Liver (tissue), 3 donors: Measurements from ENCODE around the gene CBL.

ENCODE experiments used
- ATF3 ChIP-seq: IDR thresholded peaks from 2 replicates; pipeline ENCODE4 v1.6.1; 2016; ENCODE audit warnings: antibody characterized with exemption
- FOXA1 ChIP-seq: IDR thresholded peaks from 2 replicates; pipeline ENCODE4 v1.6.1; 2016; ENCODE audit warnings: antibody characterized with exemption
- GABPA ChIP-seq, 2 donors: IDR thresholded peaks in 1 of 2; conservative IDR thresholded peaks in 1 of 2; 2 replicates each; pipeline ENCODE4 v1.6.1; 2016; ENCODE audit warnings: antibody characterized with exemption in 2 of 2, mild to moderate bottlenecking in 1 of 2, moderate library complexity in 1 of 2
- JUND ChIP-seq, 2 donors: IDR thresholded peaks; 2 replicates each; pipeline ENCODE4 v1.6.1; 2016; ENCODE audit warnings: antibody characterized with exemption in 2 of 2
- RAD21 ChIP-seq, 2 donors: IDR thresholded peaks; 2 replicates each; pipeline ENCODE4 v1.6.1; 2016; ENCODE audit warnings: antibody characterized with exemption in 2 of 2, mild to moderate bottlenecking in 2 of 2
- REST ChIP-seq: IDR thresholded peaks from 2 replicates; pipeline ENCODE4 v1.6.1; 2016; ENCODE audit warnings: antibody characterized with exemption, mild to moderate bottlenecking
- SP1 ChIP-seq: IDR thresholded peaks from 2 replicates; pipeline ENCODE4 v1.6.1; 2018; ENCODE audit warnings: antibody characterized with exemption, mild to moderate bottlenecking
- TAF1 ChIP-seq: conservative IDR thresholded peaks from 2 replicates; pipeline ENCODE4 v1.6.1; 2016; ENCODE audit warnings: antibody characterized with exemption, mild to moderate bottlenecking
- YY1 ChIP-seq: IDR thresholded peaks from 2 replicates; pipeline ENCODE4 v1.6.1; 2016; ENCODE audit warnings: antibody characterized with exemption, mild to moderate bottlenecking
- TF ChIP-seq, protein P1 (sequence below): fragments of 150-350 bp; IDR thresholded peaks from 2 replicates; pipeline ENCODE4 v1.5.1; 2017; ENCODE audit warnings: improper control_type of control experiment, low read depth, low read length; ENCODE audit not compliant: missing input control
- TF ChIP-seq, protein P2 (sequence below): IDR thresholded peaks from 2 replicates; pipeline ENCODE4 v1.6.1; 2016; ENCODE audit warnings: antibody characterized with exemption
- TF ChIP-seq, protein P3 (sequence below): IDR thresholded peaks from 2 replicates; pipeline ENCODE4 v1.6.1; 2016; ENCODE audit warnings: antibody characterized with exemption
- donor health status: healthy.
- donor health status: healthy.

GRCh38 chr11:119277660-119278059, 71.5 kb downstream of the CBL start:
- TF ChIP-seq, protein P1, sequence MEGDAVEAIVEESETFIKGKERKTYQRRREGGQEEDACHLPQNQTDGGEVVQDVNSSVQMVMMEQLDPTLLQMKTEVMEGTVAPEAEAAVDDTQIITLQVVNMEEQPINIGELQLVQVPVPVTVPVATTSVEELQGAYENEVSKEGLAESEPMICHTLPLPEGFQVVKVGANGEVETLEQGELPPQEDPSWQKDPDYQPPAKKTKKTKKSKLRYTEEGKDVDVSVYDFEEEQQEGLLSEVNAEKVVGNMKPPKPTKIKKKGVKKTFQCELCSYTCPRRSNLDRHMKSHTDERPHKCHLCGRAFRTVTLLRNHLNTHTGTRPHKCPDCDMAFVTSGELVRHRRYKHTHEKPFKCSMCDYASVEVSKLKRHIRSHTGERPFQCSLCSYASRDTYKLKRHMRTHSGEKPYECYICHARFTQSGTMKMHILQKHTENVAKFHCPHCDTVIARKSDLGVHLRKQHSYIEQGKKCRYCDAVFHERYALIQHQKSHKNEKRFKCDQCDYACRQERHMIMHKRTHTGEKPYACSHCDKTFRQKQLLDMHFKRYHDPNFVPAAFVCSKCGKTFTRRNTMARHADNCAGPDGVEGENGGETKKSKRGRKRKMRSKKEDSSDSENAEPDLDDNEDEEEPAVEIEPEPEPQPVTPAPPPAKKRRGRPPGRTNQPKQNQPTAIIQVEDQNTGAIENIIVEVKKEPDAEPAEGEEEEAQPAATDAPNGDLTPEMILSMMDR = no peak
- no peak for TF ChIP-seq REST
- TF ChIP-seq, protein P2, sequence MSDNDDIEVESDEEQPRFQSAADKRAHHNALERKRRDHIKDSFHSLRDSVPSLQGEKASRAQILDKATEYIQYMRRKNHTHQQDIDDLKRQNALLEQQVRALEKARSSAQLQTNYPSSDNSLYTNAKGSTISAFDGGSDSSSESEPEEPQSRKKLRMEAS = no peak
- no peak for TF ChIP-seq TAF1
- TF ChIP-seq YY1 = no peak
- no peak for TF ChIP-seq JUND (IDR thresholded peaks at IDR 0.05)
- TF ChIP-seq GABPA (IDR thresholded peaks at IDR 0.05 in 1 of 2, conservative IDR thresholded peaks at IDR 0.05 in 1 of 2) = no peak
- no peak for TF ChIP-seq FOXA1
- TF ChIP-seq RAD21 (IDR thresholded peaks at IDR 0.05) = no peak
- TF ChIP-seq, protein P3, sequence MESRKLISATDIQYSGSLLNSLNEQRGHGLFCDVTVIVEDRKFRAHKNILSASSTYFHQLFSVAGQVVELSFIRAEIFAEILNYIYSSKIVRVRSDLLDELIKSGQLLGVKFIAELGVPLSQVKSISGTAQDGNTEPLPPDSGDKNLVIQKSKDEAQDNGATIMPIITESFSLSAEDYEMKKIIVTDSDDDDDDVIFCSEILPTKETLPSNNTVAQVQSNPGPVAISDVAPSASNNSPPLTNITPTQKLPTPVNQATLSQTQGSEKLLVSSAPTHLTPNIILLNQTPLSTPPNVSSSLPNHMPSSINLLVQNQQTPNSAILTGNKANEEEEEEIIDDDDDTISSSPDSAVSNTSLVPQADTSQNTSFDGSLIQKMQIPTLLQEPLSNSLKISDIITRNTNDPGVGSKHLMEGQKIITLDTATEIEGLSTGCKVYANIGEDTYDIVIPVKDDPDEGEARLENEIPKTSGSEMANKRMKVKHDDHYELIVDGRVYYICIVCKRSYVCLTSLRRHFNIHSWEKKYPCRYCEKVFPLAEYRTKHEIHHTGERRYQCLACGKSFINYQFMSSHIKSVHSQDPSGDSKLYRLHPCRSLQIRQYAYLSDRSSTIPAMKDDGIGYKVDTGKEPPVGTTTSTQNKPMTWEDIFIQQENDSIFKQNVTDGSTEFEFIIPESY = no peak
- no peak for TF ChIP-seq ATF3
- TF ChIP-seq SP1 = no peak
